Right renal pelvis (tissue), 4 donors: ENCODE results near the gene RELL2. TPM values are rescaled to one million over a fixed set of nuclear protein-coding genes. Genes with fewer than 3 reads are reported as not detected.

ENCODE experiments used
- DNase-seq, 4 donors: peaks; one replicate each; pipeline ENCODE4 v3.0.0-alpha.2; 2013; ENCODE audit warnings: low read depth in 4 of 4, low spot score in 3 of 4, missing footprints in 1 of 4
- polyA plus RNA-seq, 4 donors: library from polyadenylated mRNA; unstranded; fragments of 120-200 nt; gene quantifications; one replicate each; pipeline ENCODE4 v1.2.1, GENCODE V29; 2013; ENCODE audit not compliant: insufficient read length in 4 of 4

RELL2 gene
- polyA plus RNA-seq, 4 donors = 0.73 to 1.4 (median 1.1) TPM

GRCh38 chr5:141672841-141673813 lies 36.3 kb downstream of the RELL2 start:
- no peak for DNase-seq

GRCh38 chr5:141674747-141675146 lies 38.0 kb downstream of the RELL2 start:
- DNase-seq = no peak

GRCh38 chr5:141675672-141676071 lies 38.9 kb downstream of the RELL2 start:
- no peak for DNase-seq

- no peak for DNase-seq
Measured at GRCh38 chr5:141677415-141677814, 40.6 kb downstream of the RELL2 start.

- no peak for DNase-seq
Measured at GRCh38 chr5:141680178-141680577, 43.4 kb downstream of the RELL2 start.

GRCh38 chr5:141680751-141681201 lies 44.0 kb downstream of the RELL2 start:
- no peak for DNase-seq

- no peak for DNase-seq
Measured at GRCh38 chr5:141681295-141681694, 44.5 kb downstream of the RELL2 start.

- DNase-seq = no peak
Measured at GRCh38 chr5:141681695-141682641, 45.2 kb downstream of the RELL2 start, which contains the start of gene ARAP3. TSS of gene ARAP3 (minus strand) at chr5:141682230. CDS start at chr5:141680486, 1,744 bp downstream.

- DNase-seq = no peak
Measured at GRCh38 chr5:141683596-141684141, 46.9 kb downstream of the RELL2 start.

GRCh38 chr5:141685591-141685990 lies 48.8 kb downstream of the RELL2 start:
- DNase-seq = no peak

GRCh38 chr5:141686648-141687416 lies 50.0 kb downstream of the RELL2 start:
- DNase-seq = no peak

Other genes starting within 250 kb of the RELL2 start
- gene PCDHGB4, start 249.3 kb upstream of the RELL2 start, polyA plus RNA-seq = 1 to 10 TPM; 4.3 to 6.6 (median 6.0) TPM
- gene PCDHGA8, start 244.4 kb upstream of the RELL2 start, polyA plus RNA-seq = under 1 TPM; 0.30 to 0.52 (median 0.32) TPM
- gene PCDHGB5, start 239.1 kb upstream of the RELL2 start, polyA plus RNA-seq = 10 to 100 TPM in 1 of 4 donors, 1 to 10 TPM in 3; 9.4 to 11.0 (median 9.7) TPM
- 1 to 10 TPM; 5.5 to 6.5 (median 6.0) TPM for gene PCDHGA9, start 234.2 kb upstream of the RELL2 start, polyA plus RNA-seq
- gene PCDHGB6, start 229.0 kb upstream of the RELL2 start, polyA plus RNA-seq = 1 to 10 TPM; 7.0 to 8.3 (median 8.2) TPM
- 1 to 10 TPM; 3.7 to 3.9 (median 3.9) TPM for gene PCDHGA10, start 224.0 kb upstream of the RELL2 start, polyA plus RNA-seq
- 10 to 100 TPM; 15.4 to 16.6 (median 15.9) TPM for gene PCDHGB7, start 219.3 kb upstream of the RELL2 start, polyA plus RNA-seq
- gene PCDHGA11, start 215.9 kb upstream of the RELL2 start, polyA plus RNA-seq = 1 to 10 TPM; 4.4 to 5.5 (median 4.9) TPM
- 1 to 10 TPM in 3 of 4 donors, under 1 TPM in 1; 0.97 to 2.1 (median 1.7) TPM for gene PCDHGA12, start 206.5 kb upstream of the RELL2 start, polyA plus RNA-seq
- gene PCDHGC3, start 161.0 kb upstream of the RELL2 start, polyA plus RNA-seq = 100 to 1,000 TPM; 105 to 128 (median 117) TPM
- 1 to 10 TPM; 2.8 to 3.4 (median 3.2) TPM for gene PCDHGC4, start 152.0 kb upstream of the RELL2 start, polyA plus RNA-seq
- under 1 TPM; 0.11 to 0.61 (median 0.34) TPM for gene PCDHGC5, start 147.9 kb upstream of the RELL2 start, polyA plus RNA-seq
- 10 to 100 TPM; 62.7 to 71.7 (median 70.4) TPM for gene DIAPH1, start 18.0 kb upstream of the RELL2 start, polyA plus RNA-seq
- gene HDAC3, start 148 bp upstream of the RELL2 start, polyA plus RNA-seq = 100 to 1,000 TPM in 1 of 4 donors, 10 to 100 TPM in 3; 93.3 to 102 (median 95.2) TPM
- 10 to 100 TPM; 11.6 to 14.3 (median 13.8) TPM for gene FCHSD1, start 14.4 kb downstream of the RELL2 start, polyA plus RNA-seq
- gene ARAP3, start 45.2 kb downstream of the RELL2 start, polyA plus RNA-seq = 10 to 100 TPM; 19.8 to 24.4 (median 20.9) TPM
- gene PCDH1, start 241.4 kb downstream of the RELL2 start, polyA plus RNA-seq = 10 to 100 TPM; 24.0 to 28.3 (median 25.6) TPM